Thyroid gland (tissue), 4 donors: ENCODE results near the gene TAOK3.

Source experiments
- POLR2A ChIP-seq, 2 donors: fragments of 450-650 bp; IDR thresholded peaks; one replicate each; pipeline ENCODE4 v1.6.1; 2017; ENCODE audit warnings: antibody characterized with exemption in 2 of 2, mild to moderate bottlenecking in 2 of 2, moderate library complexity in 1 of 2
- TF ChIP-seq, protein P1 (sequence below), 6 experiments: fragments of 200-600 bp in 3 of 6; fragments of 450-650 bp in 3 of 6; sonication (generic) in 3 of 6; IDR thresholded peaks; one replicate each; pipeline ENCODE4 v1.5.1; 2016 to 2019; ENCODE audit warnings: antibody characterized with exemption in 6 of 6, mild to moderate bottlenecking in 2 of 6, inconsistent platforms in 1 of 6, moderate library complexity in 1 of 6

GRCh38 chr12:118109088-118109487 lies 263.6 kb downstream of the TAOK3 start:
- TF ChIP-seq, protein P1, sequence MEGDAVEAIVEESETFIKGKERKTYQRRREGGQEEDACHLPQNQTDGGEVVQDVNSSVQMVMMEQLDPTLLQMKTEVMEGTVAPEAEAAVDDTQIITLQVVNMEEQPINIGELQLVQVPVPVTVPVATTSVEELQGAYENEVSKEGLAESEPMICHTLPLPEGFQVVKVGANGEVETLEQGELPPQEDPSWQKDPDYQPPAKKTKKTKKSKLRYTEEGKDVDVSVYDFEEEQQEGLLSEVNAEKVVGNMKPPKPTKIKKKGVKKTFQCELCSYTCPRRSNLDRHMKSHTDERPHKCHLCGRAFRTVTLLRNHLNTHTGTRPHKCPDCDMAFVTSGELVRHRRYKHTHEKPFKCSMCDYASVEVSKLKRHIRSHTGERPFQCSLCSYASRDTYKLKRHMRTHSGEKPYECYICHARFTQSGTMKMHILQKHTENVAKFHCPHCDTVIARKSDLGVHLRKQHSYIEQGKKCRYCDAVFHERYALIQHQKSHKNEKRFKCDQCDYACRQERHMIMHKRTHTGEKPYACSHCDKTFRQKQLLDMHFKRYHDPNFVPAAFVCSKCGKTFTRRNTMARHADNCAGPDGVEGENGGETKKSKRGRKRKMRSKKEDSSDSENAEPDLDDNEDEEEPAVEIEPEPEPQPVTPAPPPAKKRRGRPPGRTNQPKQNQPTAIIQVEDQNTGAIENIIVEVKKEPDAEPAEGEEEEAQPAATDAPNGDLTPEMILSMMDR (IDR thresholded peaks at IDR 0.05), result no peak
- TF ChIP-seq POLR2A (IDR thresholded peaks at IDR 0.05), result no peak
